ENCODE data around the gene TSPAN13. TPM values are rescaled to one million over a fixed set of nuclear protein-coding genes. Genes with fewer than 3 reads are reported as not detected.

The TSPAN13 gene
- total RNA-seq, 1 experiment from 2014 or later: 14.0 TPM

DNA sequence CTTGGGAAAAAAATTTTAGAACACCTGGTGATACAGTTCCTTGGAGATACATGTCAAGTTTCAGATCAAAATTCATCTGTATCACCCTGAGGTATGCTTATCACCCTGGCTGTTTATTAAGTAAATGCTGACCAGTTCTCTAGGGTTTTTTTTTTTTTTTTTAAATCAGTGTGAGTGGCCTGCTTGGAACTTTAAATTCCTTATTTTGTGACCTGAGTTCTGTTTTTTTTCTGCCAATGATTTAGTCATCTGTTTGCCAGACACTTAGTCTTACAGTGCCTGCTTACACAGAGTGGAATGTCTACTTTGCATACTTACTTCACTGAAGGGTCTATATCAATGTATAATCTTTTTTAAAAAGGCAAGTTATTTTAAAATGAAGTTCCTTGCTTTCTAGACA, 1.8 kb downstream of the TSPAN13 start:
- intact Hi-C loops (cut with micrococcal nuclease): no loop called here

GRCh38 chr7:16758036-16758435, 4.5 kb downstream of the TSPAN13 start:
- Mint-ChIP-seq H3K9me3 (ENCODE audit: unreplicated experiment) (no peaks in the 10 kb centered on the region), H3K4me1 (ENCODE audit: insufficient read depth, unreplicated experiment) (peaks cover 25% of the 10 kb centered on the region), H3K27me3 (ENCODE audit: insufficient read depth, unreplicated experiment) (no peaks in the 10 kb centered on the region), H3K4me3 (ENCODE audit: unreplicated experiment) (no peak overlapping the region), H3K36me3 (ENCODE audit: insufficient read depth, unreplicated experiment) (peaks cover 5% of the 10 kb centered on the region), H3K27ac (ENCODE audit: low read depth, unreplicated experiment) (no peak overlapping the region)
- no TSS peak for BruUV-seq (replicated peaks)
- intact Hi-C loops (cut with micrococcal nuclease): no loop called here
- DNase-seq (ENCODE audit: unreplicated experiment): no peak
- CTCF ChIA-PET: no interaction called here
- POLR2A ChIA-PET: interaction anchor here (0.7 to 6.3 kb wide), 2 partner anchors 11 to 210 kb away, joined by 4 to 85 read pairs; no protein-coding TSS in a partner anchor
- TF ChIP-seq, protein P1, sequence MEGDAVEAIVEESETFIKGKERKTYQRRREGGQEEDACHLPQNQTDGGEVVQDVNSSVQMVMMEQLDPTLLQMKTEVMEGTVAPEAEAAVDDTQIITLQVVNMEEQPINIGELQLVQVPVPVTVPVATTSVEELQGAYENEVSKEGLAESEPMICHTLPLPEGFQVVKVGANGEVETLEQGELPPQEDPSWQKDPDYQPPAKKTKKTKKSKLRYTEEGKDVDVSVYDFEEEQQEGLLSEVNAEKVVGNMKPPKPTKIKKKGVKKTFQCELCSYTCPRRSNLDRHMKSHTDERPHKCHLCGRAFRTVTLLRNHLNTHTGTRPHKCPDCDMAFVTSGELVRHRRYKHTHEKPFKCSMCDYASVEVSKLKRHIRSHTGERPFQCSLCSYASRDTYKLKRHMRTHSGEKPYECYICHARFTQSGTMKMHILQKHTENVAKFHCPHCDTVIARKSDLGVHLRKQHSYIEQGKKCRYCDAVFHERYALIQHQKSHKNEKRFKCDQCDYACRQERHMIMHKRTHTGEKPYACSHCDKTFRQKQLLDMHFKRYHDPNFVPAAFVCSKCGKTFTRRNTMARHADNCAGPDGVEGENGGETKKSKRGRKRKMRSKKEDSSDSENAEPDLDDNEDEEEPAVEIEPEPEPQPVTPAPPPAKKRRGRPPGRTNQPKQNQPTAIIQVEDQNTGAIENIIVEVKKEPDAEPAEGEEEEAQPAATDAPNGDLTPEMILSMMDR (IDR thresholded peaks at IDR 0.05; ENCODE audit: unreplicated experiment): no peak

More for the DNA sequence above, 1.8 kb downstream of the TSPAN13 start:
- H3K9me3 Mint-ChIP-seq (ENCODE audit: unreplicated experiment): no peaks in the 10 kb centered on the region
- H3K4me3 Mint-ChIP-seq (ENCODE audit: unreplicated experiment): peak overlapping the region; percentile 83
- no peak overlapping the region for H3K27ac Mint-ChIP-seq (ENCODE audit: low read depth, unreplicated experiment)
- ChIA-PET CTCF (interaction anchor here (0.8 to 1.1 kb wide), 4 partner anchors 12 to 136 kb away, joined by 3 read pairs; no protein-coding TSS in a partner anchor), POLR2A (interaction anchor here (0.7 to 6.3 kb wide), 6 partner anchors 12 to 110 kb away, joined by 3 to 85 read pairs (median 4); partner anchors contain the start of genes ANKMY2 and BZW2)
- no peaks in the 10 kb centered on the region for H3K36me3 Mint-ChIP-seq (ENCODE audit: insufficient read depth, unreplicated experiment)
- H3K4me1 Mint-ChIP-seq (ENCODE audit: insufficient read depth, unreplicated experiment): peaks cover 26% of the 10 kb centered on the region
- BruUV-seq (replicated peaks): no TSS peak
- DNase-seq (ENCODE audit: unreplicated experiment): no peak
- no peaks in the 10 kb centered on the region for H3K27me3 Mint-ChIP-seq (ENCODE audit: insufficient read depth, unreplicated experiment)
- TF ChIP-seq, protein P1 (IDR thresholded peaks at IDR 0.05; ENCODE audit: unreplicated experiment): no peak

DNA sequence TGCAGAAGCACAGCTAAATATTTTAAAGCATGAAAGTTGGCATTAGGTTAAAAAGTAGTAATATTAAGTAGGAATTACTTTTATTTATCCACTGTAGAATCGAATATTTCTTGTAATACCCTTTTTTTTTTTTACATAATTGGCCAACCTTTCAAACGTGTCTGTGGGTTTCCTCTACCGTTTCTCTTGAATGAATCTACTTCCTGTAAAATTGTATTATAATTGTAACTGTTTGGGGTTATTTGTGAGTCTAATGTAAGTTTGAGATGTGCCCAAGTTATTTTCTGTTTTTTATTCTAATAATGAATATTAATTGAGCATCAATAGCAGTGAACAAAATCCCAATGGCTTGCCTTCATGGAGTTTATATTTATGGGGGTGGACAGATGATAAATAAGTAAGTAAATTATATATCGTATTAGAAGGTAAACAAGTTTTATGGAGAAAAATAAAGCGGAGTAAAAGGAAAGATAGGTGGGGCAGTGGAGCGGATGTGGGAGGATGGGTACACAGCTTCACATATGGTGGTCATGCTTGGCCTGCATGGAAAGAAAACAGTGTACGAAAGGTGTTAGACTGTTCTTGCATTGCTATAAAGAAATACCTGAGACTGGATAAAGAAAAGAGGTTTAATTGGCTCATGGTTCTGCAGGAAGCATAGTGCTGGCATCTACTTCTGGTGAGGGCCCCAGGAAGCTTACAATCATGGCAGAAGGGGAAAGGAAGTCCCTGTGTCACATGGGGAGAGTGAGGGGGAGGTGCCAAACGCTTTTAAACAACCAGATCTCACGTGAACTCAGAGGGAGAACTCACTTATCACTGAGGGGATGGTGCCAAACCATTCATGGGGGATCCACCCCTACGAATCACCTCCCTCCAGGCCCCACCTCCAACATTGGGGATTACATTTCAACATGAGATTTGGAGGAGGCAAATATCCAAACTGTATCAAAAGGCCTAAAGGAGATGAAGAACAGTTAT, 5.4 kb downstream of the TSPAN13 start:
- Mint-ChIP-seq H3K27ac (ENCODE audit: low read depth, unreplicated experiment) (no peak overlapping the region), H3K4me3 (ENCODE audit: unreplicated experiment) (no peak overlapping the region), H3K4me1 (ENCODE audit: insufficient read depth, unreplicated experiment) (peaks cover 20% of the 10 kb centered on the region), H3K27me3 (ENCODE audit: insufficient read depth, unreplicated experiment) (no peaks in the 10 kb centered on the region), H3K36me3 (ENCODE audit: insufficient read depth, unreplicated experiment) (peaks cover 5% of the 10 kb centered on the region), H3K9me3 (ENCODE audit: unreplicated experiment) (no peaks in the 10 kb centered on the region)
- TF ChIP-seq, protein P1 (IDR thresholded peaks at IDR 0.05; ENCODE audit: unreplicated experiment): no peak
- POLR2A ChIA-PET: interaction anchor here (0.7 to 6.3 kb wide), 3 partner anchors 10 to 210 kb away, joined by 3 to 85 read pairs (median 4); no protein-coding TSS in a partner anchor
- DNase-seq (ENCODE audit: unreplicated experiment): no peak
- CTCF ChIA-PET: interaction anchor here (0.7 kb wide), 1 partner anchor 875 kb away, joined by 3 read pairs; no protein-coding TSS in a partner anchor
- no TSS peak for BruUV-seq (replicated peaks)
- intact Hi-C loops (cut with micrococcal nuclease): no loop called here

- intact Hi-C loops (cut with micrococcal nuclease): no loop called here
- Mint-ChIP-seq H3K9me3 (ENCODE audit: unreplicated experiment) (no peaks in the 10 kb centered on the region), H3K4me3 (ENCODE audit: unreplicated experiment) (no peak overlapping the region), H3K27ac (ENCODE audit: low read depth, unreplicated experiment) (no peak overlapping the region), H3K36me3 (ENCODE audit: insufficient read depth, unreplicated experiment) (peaks cover 5% of the 10 kb centered on the region), H3K27me3 (ENCODE audit: insufficient read depth, unreplicated experiment) (no peaks in the 10 kb centered on the region), H3K4me1 (ENCODE audit: insufficient read depth, unreplicated experiment) (peaks cover 13% of the 10 kb centered on the region)
- ChIA-PET POLR2A (no interaction called here), CTCF (no interaction called here)
- no peak for DNase-seq (ENCODE audit: unreplicated experiment)
- BruUV-seq (replicated peaks): no TSS peak
- TF ChIP-seq, protein P1 (IDR thresholded peaks at IDR 0.05; ENCODE audit: unreplicated experiment): no peak
These were observed 6.3 kb downstream of the TSPAN13 start for GRCh38 chr7:16759840-16760239.

Measured in MCF 10A (cell line).